Measurements from ENCODE around the gene EPB41L4A. TPM values are rescaled to one million over a fixed set of nuclear protein-coding genes. Genes with fewer than 3 reads are reported as not detected.

The EPB41L4A gene
- total and polyA plus RNA-seq, 2 donors (not counting 3 experiments of a cell fraction or from before 2014, with no cell fraction given): 6.0 to 17.9 TPM

DNA sequence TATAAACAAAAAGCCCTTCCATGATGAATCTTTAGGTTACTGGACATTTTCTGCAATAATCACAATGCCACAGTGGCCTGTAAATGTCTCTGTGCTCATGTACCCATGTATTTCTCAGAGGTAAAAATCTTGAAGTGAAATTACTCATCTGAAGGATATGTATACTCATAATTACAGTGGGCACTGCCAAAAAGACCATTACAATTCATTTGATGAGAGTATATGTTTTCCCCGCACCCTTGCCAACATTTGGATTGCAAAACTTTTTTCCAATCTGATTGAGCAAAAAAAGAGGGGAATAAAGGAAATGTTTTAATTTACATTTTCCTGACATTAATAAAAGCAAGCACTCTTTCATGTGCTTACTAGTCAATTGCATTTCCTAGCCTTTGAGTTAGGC is 110.5 kb downstream of the EPB41L4A start:
- H3K4me1 ChIP-seq (ENCODE audit: control insufficient read depth, extremely low read depth, insufficient read depth, low read length): no peaks in the 10 kb centered on the region
- intact Hi-C loops (cut with micrococcal nuclease) (no loop called here), dilution Hi-C loops (cut with MboI; ENCODE audit: extremely low pct_ligation_motif_present, low sequenced_read_pairs) (no loop called here)
- H3K9me3 ChIP-seq (replicated peaks; ENCODE audit: control insufficient read depth, insufficient read depth, low read length): no peaks in the 10 kb centered on the region
- H3K27ac ChIP-seq (ENCODE audit: insufficient read depth, low read depth, low read length): no peak overlapping the region
- ChIA-PET CTCF (no interaction called here), POLR2A (no interaction called here)
- FAIRE-seq (no peak), DNase-seq (ENCODE audit: low read depth, low spot score) (no peak)
- TF ChIP-seq POLR2A (IDR thresholded peaks at IDR 0.05; ENCODE audit: low read depth, low read length) (no peak), FOS (IDR thresholded peaks at IDR 0.05; ENCODE audit: borderline replicate concordance, insufficient read depth, low read length) (no peak)
- H3K36me3 ChIP-seq (ENCODE audit: control insufficient read depth in 2 of 2, extremely low read depth in 1 of 2, insufficient read depth in 2 of 2, low read length in 2 of 2): no peaks in the 10 kb centered on the region
- no peak overlapping the region for H2AFZ ChIP-seq (ENCODE audit: low read depth, low read length)
- no peak overlapping the region for H3K4me2 ChIP-seq (ENCODE audit: insufficient read depth, low read length)
- no peaks in the 10 kb centered on the region for H3K27me3 ChIP-seq (ENCODE audit: control insufficient read depth in 2 of 2, insufficient read depth in 2 of 2, low read length in 2 of 2)
- no peaks in the 10 kb centered on the region for H3K9me1 ChIP-seq (replicated peaks; ENCODE audit: control insufficient read depth, extremely low read depth, insufficient read depth, low read length)
- H3K79me2 ChIP-seq (ENCODE audit: control insufficient read depth, insufficient read depth, low read length): no peaks in the 10 kb centered on the region
- H3K9ac ChIP-seq (replicated peaks; ENCODE audit: extremely low read depth, insufficient read depth, low read length): no peak overlapping the region
- H4K20me1 ChIP-seq (replicated peaks; ENCODE audit: control insufficient read depth, extremely low read depth, insufficient read depth, low read length): no peaks in the 10 kb centered on the region
- BruUV-seq (replicated peaks): no TSS peak
- no peak overlapping the region for H3K4me3 ChIP-seq (replicated peaks in 1 of 3; ENCODE audit: insufficient read depth in 1 of 3, low read depth in 1 of 3, low read length in 3 of 3)

DNA sequence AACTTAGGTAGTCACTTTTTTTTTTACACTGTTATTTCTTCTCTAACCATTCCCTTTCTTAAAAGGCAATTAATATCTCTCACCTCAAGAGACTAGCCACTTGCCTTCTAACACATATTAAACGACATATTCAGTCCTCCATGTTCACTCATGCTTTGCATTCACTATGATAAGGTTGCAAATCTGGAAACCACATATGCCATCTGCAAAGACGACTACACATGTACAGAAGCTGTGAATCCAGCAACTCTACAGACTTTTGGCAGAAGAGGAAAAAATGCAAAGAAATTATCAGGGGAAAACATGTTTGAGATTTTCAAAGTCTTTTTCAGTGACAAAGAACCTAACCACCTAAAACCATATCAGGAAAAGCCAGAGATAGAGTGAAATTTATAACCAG is 112.1 kb downstream of the EPB41L4A start:
- no TSS peak for BruUV-seq (replicated peaks)
- Histone ChIP-seq H3K4me1 (ENCODE audit: control insufficient read depth, extremely low read depth, insufficient read depth, low read length) (no peaks in the 10 kb centered on the region), H3K4me3 (replicated peaks in 1 of 3; ENCODE audit: insufficient read depth in 1 of 3, low read depth in 1 of 3, low read length in 3 of 3) (no peak overlapping the region), H3K27ac (ENCODE audit: insufficient read depth, low read depth, low read length) (no peak overlapping the region), H2AFZ (ENCODE audit: low read depth, low read length) (no peak overlapping the region), H3K4me2 (ENCODE audit: insufficient read depth, low read length) (no peak overlapping the region), H3K9me1 (replicated peaks; ENCODE audit: control insufficient read depth, extremely low read depth, insufficient read depth, low read length) (no peaks in the 10 kb centered on the region), H3K9me3 (replicated peaks; ENCODE audit: control insufficient read depth, insufficient read depth, low read length) (no peaks in the 10 kb centered on the region), H3K79me2 (ENCODE audit: control insufficient read depth, insufficient read depth, low read length) (no peaks in the 10 kb centered on the region), H3K27me3 (ENCODE audit: control insufficient read depth in 2 of 2, insufficient read depth in 2 of 2, low read length in 2 of 2) (no peaks in the 10 kb centered on the region), H3K9ac (replicated peaks; ENCODE audit: extremely low read depth, insufficient read depth, low read length) (no peak overlapping the region), H3K36me3 (ENCODE audit: control insufficient read depth in 2 of 2, extremely low read depth in 1 of 2, insufficient read depth in 2 of 2, low read length in 2 of 2) (no peaks in the 10 kb centered on the region), H4K20me1 (replicated peaks; ENCODE audit: control insufficient read depth, extremely low read depth, insufficient read depth, low read length) (no peaks in the 10 kb centered on the region)
- intact Hi-C loops (cut with micrococcal nuclease) (no loop called here), dilution Hi-C loops (cut with MboI; ENCODE audit: extremely low pct_ligation_motif_present, low sequenced_read_pairs) (no loop called here)
- no peak for FAIRE-seq
- no peak for DNase-seq (ENCODE audit: low read depth, low spot score)
- POLR2A ChIA-PET: no interaction called here
- TF ChIP-seq, protein P1, sequence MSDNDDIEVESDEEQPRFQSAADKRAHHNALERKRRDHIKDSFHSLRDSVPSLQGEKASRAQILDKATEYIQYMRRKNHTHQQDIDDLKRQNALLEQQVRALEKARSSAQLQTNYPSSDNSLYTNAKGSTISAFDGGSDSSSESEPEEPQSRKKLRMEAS (IDR thresholded peaks at IDR 0.05; ENCODE audit: insufficient read depth, insufficient read length): no peak
- TF ChIP-seq FOS (IDR thresholded peaks at IDR 0.05; ENCODE audit: borderline replicate concordance, insufficient read depth, low read length): no peak
- no peak for TF ChIP-seq POLR2AphosphoS5 (IDR thresholded peaks at IDR 0.05; ENCODE audit: insufficient read depth, low read depth, low read length)
- TF ChIP-seq EZH2 (IDR thresholded peaks at IDR 0.05; ENCODE audit: borderline replicate concordance, low read depth, low read length, severe bottlenecking): no peak
- no peak for TF ChIP-seq MYC (IDR thresholded peaks at IDR 0.05; ENCODE audit: low read depth, low read length)
- no peak for TF ChIP-seq POLR2A (IDR thresholded peaks at IDR 0.05; ENCODE audit: low read depth, low read length)
- TF ChIP-seq, protein P2, sequence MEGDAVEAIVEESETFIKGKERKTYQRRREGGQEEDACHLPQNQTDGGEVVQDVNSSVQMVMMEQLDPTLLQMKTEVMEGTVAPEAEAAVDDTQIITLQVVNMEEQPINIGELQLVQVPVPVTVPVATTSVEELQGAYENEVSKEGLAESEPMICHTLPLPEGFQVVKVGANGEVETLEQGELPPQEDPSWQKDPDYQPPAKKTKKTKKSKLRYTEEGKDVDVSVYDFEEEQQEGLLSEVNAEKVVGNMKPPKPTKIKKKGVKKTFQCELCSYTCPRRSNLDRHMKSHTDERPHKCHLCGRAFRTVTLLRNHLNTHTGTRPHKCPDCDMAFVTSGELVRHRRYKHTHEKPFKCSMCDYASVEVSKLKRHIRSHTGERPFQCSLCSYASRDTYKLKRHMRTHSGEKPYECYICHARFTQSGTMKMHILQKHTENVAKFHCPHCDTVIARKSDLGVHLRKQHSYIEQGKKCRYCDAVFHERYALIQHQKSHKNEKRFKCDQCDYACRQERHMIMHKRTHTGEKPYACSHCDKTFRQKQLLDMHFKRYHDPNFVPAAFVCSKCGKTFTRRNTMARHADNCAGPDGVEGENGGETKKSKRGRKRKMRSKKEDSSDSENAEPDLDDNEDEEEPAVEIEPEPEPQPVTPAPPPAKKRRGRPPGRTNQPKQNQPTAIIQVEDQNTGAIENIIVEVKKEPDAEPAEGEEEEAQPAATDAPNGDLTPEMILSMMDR (IDR thresholded peaks at IDR 0.05; ENCODE audit: extremely low read depth in 1 of 2, insufficient read depth in 1 of 2, low read depth in 1 of 2, low read length in 2 of 2): no peak
- no peak for TF ChIP-seq JUN (IDR thresholded peaks at IDR 0.05; ENCODE audit: borderline replicate concordance, insufficient read depth, insufficient read length, low read depth)
- no peak for TF ChIP-seq GATA2 (IDR thresholded peaks at IDR 0.05; ENCODE audit: insufficient read depth, insufficient read length, low read depth, low read length)
- CTCF ChIA-PET: interaction anchor here (0.7 to 2.1 kb wide), 5 partner anchors 9 to 114 kb away, joined by 3 to 5 read pairs (median 4); no protein-coding TSS in a partner anchor
